ENCODE data around the gene HSPA4. TPM values are rescaled to one million over a fixed set of nuclear protein-coding genes. Genes with fewer than 3 reads are reported as not detected.

HSPA4 gene
- total and polyA plus RNA-seq, 2 of the 4 experiments (the other 2 are of a cell fraction), result 34.9 to 120 TPM

DNA sequence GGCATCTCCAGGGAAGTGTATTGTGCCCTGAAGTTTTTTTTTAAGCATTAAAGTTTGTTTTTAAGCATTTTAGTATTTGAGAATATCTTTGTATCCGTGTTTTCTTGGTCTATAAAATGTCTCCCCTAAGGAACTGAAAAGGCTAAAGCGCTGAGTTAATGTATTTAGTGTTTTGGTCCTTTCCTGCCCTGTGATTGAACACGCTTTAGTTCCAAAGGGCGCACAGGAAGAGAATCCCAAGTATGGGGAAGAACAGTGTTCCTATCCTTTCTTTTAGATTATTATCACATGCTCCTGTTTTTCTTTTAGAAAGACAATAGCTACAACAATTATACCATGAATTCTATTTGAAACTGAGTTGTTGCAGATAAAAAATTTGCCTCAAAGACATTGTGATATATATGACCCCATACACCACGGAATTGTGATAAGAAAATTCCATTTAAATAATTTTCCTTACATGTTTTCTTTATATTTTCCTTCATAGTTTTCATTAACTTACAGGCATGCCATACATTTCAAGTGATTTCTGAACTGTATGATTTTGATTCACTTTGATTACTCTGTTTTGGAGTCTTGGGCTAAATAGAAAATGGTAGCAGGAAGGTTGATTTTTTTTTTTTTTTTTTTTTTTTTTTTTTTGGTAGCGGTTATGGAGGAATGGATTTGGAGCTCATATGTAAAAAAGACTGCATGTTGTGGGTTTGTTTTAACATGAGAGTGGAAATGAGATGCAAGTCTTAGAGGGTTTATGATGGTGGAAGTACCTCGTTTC, 3.1 kb downstream of the HSPA4 start:
- no peak overlapping the region for H3K9ac ChIP-seq (ENCODE audit: low read depth, low read length)
- H3K18ac ChIP-seq (ENCODE audit: low read depth, low read length), result no peak overlapping the region
- H3K9me1 ChIP-seq (ENCODE audit: insufficient read depth, low read length), result peaks cover 23% of the 10 kb centered on the region
- no peaks in the 10 kb centered on the region for H3K9me3 ChIP-seq (ENCODE audit: control insufficient read depth, insufficient read depth, low read length)
- no peak overlapping the region for H4K8ac ChIP-seq (ENCODE audit: low read depth in 2 of 2, low read length in 2 of 2)
- H3K79me1 ChIP-seq (ENCODE audit: low read depth in 1 of 2, low read length in 2 of 2), result peaks cover 15 to 53% of the 10 kb centered on the region in 2 experiments
- H3K4ac ChIP-seq (ENCODE audit: low read depth, low read length), result no peak overlapping the region
- no peak overlapping the region for H3K27ac ChIP-seq (ENCODE audit: insufficient read depth, low read length)
- H4K20me1 ChIP-seq (ENCODE audit: insufficient read depth, low read length), result peaks cover 72% of the 10 kb centered on the region
- DNase-seq (no peak), ATAC-seq (ENCODE audit: low read depth) (no peak)
- in situ Hi-C loops (cut with MboI; ENCODE audit: low sequenced_read_pairs) (no loop called here), dilution Hi-C loops (cut with HindIII; ENCODE audit: low sequenced_read_pairs, unreplicated experiment) (no loop called here), intact Hi-C loops (cut with micrococcal nuclease) (no loop called here)
- no peaks in the 10 kb centered on the region for H3K36me3 ChIP-seq (ENCODE audit: control insufficient read depth, insufficient read depth, low read length)
- no peak overlapping the region for H3K4me2 ChIP-seq (ENCODE audit: low read depth, low read length)
- no peak overlapping the region for H3K23ac ChIP-seq (ENCODE audit: low read depth, low read length)
- H2BK120ac ChIP-seq (ENCODE audit: low read depth, low read length), result no peak overlapping the region
- no peak for TF ChIP-seq CHD1 (IDR thresholded peaks at IDR 0.05; ENCODE audit: low read depth, low read length)
- TF ChIP-seq RAD21 (IDR thresholded peaks at IDR 0.05; ENCODE audit: low read length), result no peak
- TF ChIP-seq MAZ (IDR thresholded peaks at IDR 0.05; ENCODE audit: borderline replicate concordance, low read depth, low read length), result no peak
- no peak for TF ChIP-seq CEBPB (IDR thresholded peaks at IDR 0.05; ENCODE audit: low read depth, low read length)
- TF ChIP-seq, protein P1, sequence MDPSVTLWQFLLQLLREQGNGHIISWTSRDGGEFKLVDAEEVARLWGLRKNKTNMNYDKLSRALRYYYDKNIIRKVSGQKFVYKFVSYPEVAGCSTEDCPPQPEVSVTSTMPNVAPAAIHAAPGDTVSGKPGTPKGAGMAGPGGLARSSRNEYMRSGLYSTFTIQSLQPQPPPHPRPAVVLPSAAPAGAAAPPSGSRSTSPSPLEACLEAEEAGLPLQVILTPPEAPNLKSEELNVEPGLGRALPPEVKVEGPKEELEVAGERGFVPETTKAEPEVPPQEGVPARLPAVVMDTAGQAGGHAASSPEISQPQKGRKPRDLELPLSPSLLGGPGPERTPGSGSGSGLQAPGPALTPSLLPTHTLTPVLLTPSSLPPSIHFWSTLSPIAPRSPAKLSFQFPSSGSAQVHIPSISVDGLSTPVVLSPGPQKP (IDR thresholded peaks at IDR 0.05; ENCODE audit: borderline replicate concordance, low read depth, low read length), result no peak
- no peak for TF ChIP-seq NFE2L2 (IDR thresholded peaks at IDR 0.05; ENCODE audit: low read depth, low read length)
- TF ChIP-seq MXI1 (IDR thresholded peaks at IDR 0.05; ENCODE audit: borderline replicate concordance, low read depth, low read length), result no peak
- no peak for TF ChIP-seq POLR2A (IDR thresholded peaks at IDR 0.05; ENCODE audit: low read depth, low read length)
- no peak overlapping the region for H2BK5ac ChIP-seq (ENCODE audit: low read depth, low read length, poor library complexity, severe bottlenecking)
- no TSS peak for BruUV-seq (replicated peaks)
- H4K91ac ChIP-seq (ENCODE audit: insufficient read depth, low read depth, low read length), result no peak overlapping the region
- H3K56ac ChIP-seq (ENCODE audit: extremely low read depth, insufficient read depth, low read length), result no peak overlapping the region
- H2AK5ac ChIP-seq (ENCODE audit: low read depth, low read length), result no peak overlapping the region
- H2AK9ac ChIP-seq (replicated peaks; ENCODE audit: low read depth, low read length, poor library complexity), result no peak overlapping the region
- no peak overlapping the region for H2BK15ac ChIP-seq (ENCODE audit: low read depth, low read length)
- ChIA-PET CTCF (no interaction called here), POLR2A (ENCODE audit: unreplicated experiment) (no interaction called here)
- WGBS, 2 experiments (ENCODE audit: extremely low coverage in 2 of 2, insufficient read length in 1 of 2), result 80% methylated on average over 1 of the region's 7 CpGs; no CpG with 5 or more reads in 1 of the 2 experiments
- no peak overlapping the region for H3K4me3 ChIP-seq (ENCODE audit: insufficient read depth, low read depth, low read length)
- H2BK20ac ChIP-seq (ENCODE audit: low read depth, low read length), result no peak overlapping the region
- no peak overlapping the region for H4K5ac ChIP-seq (ENCODE audit: low read depth, low read length)
- no peaks in the 10 kb centered on the region for H3K27me3 ChIP-seq (ENCODE audit: control insufficient read depth, insufficient read depth, low read length)
- H3K14ac ChIP-seq (replicated peaks; ENCODE audit: low read depth, low read length), result no peak overlapping the region
- no peak overlapping the region for H2AFZ ChIP-seq (replicated peaks; ENCODE audit: low read length, poor library complexity)
- H3K4me1 ChIP-seq (ENCODE audit: control insufficient read depth, insufficient read depth, low read length), result peaks cover 1% of the 10 kb centered on the region; the same call in 1 of the 2 replicates
